Right lobe of liver (tissue), 6 donors: ENCODE data around the gene C9. TPM values are rescaled to one million over a fixed set of nuclear protein-coding genes. Genes with fewer than 3 reads are reported as not detected.

Experiments used
- ATAC-seq, 4 donors: fragments of 200-7000 bp; cut with Tn5 transposase; one replicate each; pipeline ENCODE4 v1.9.1; 2020; ENCODE audit warnings: mild to moderate bottlenecking in 4 of 4, moderate library complexity in 4 of 4
- DNase-seq, 3 donors: peaks; one replicate each; pipeline ENCODE4 v3.0.0-alpha.2; 2020
- H3K27ac ChIP-seq, 3 donors: fragments of 200-600 bp; one replicate each; pipeline ENCODE4 v1.8.0; 2022
- H3K27me3 ChIP-seq, 2 donors: fragments of 200-600 bp; one replicate each; pipeline ENCODE4 v1.8.0; 2022
- H3K36me3 ChIP-seq, 4 donors: fragments of 200-600 bp; sonication (generic) in 1 of 4; one replicate each; pipeline versions ENCODE4 v1.5.1 to v1.8.0; 2017 to 2022; ENCODE audit warnings: control low read depth in 1 of 4
- H3K4me1 ChIP-seq, 4 donors: fragments of 200-600 bp; sonication (generic) in 1 of 4; one replicate each; pipeline versions ENCODE4 v1.5.1 to v1.8.0; 2017 to 2022; ENCODE audit warnings: control low read depth in 1 of 4
- H3K4me3 ChIP-seq, 3 donors: fragments of 200-600 bp; one replicate each; pipeline ENCODE4 v1.8.0; 2022
- H3K9me3 ChIP-seq, 4 donors: fragments of 200-600 bp; sonication (generic) in 1 of 4; one replicate each; pipeline versions ENCODE4 v1.5.1 to v1.8.0; 2017 to 2022; ENCODE audit warnings: control low read depth in 1 of 4
- CTCF ChIP-seq, 4 donors: fragments of 200-600 bp in 3 of 4; fragments of 450-650 bp in 1 of 4; IDR thresholded peaks; one replicate each; pipeline versions ENCODE4 v1.5.1 to v1.8.0; 2016 to 2022; ENCODE audit warnings: antibody characterized with exemption in 4 of 4, mild to moderate bottlenecking in 2 of 4
- POLR2A ChIP-seq: fragments of 450-650 bp; IDR thresholded peaks from one replicate; pipeline ENCODE4 v1.6.1; 2017; ENCODE audit warnings: antibody characterized with exemption, mild to moderate bottlenecking
- WGBS: methylation state at CpG from one replicate; pipeline ENCODE4 v1.1.6; 2018; ENCODE audit warnings: low coverage, low lambda C conversion rate; ENCODE audit not compliant: insufficient coverage; ENCODE audit errors: missing lambda C conversion rate; 5-methylcytosine and 5-hydroxymethylcytosine counted together
- intact Hi-C, 2 donors: fragments of 100-400 bp; cut with DNase I; formaldehyde crosslinking; loops; one replicate each; pipeline versions ENCODE4 v1.11.2 to v1.14.1; 2022
- total RNA-seq, 6 experiments: library from RNA; depleted of rRNA in 2 of 6; stranded (reverse); fragments of >200 nt in 2 of 6; fragmentation: NEBNext Ultra II Directional in 3 of 6; extraction: Animal tissue kit (Norgen Biotek cat#: 25700) in 3 of 6; gene quantifications; one replicate each; pipeline versions ENCODE4 v1.1.0 to v1.2.4, GENCODE V29; 2016 to 2023
- donor health status: DM: no; HTN: yes; CAD: no.
- donor health status: DM: no; HTN: no; CAD: no.
- donor health status: DM: no; HTN: no; CAD: no.
- donor health status: DM: no; HTN: yes; CAD: no.
- donor health status: DM: no; HTN: yes; CAD: no.

C9 gene
- total RNA-seq, 6 experiments from 2014 or later: 926 to 1,698 (median 1,449) TPM

GRCh38 chr5:39379693-39380092 lies 15.4 kb upstream of the C9 start:
- TF ChIP-seq CTCF (IDR thresholded peaks at IDR 0.05): no peak
- ATAC-seq (no peak), DNase-seq (no peak)
- Histone ChIP-seq H3K9me3 (no peaks in the 10 kb centered on the region), H3K4me1 (peaks cover 0 to 3% (median under 1%) of the 10 kb centered on the region in 4 donors), H3K36me3 (peaks cover 0 to 4% (median 0%) of the 10 kb centered on the region in 4 donors), H3K4me3 (no peak overlapping the region), H3K27ac (no peak overlapping the region), H3K27me3 (no peaks in the 10 kb centered on the region)
- intact Hi-C loops: loop anchor here (5.0 kb wide), 2 partner anchors 163 to 168 kb away; no protein-coding TSS in a partner anchor
- whole genome bisulfite sequencing: 71% methylated on average over 2 of the region's 3 CpGs

GRCh38 chr5:39377613-39378012 lies 13.3 kb upstream of the C9 start:
- ATAC-seq: no peak
- Histone ChIP-seq H3K36me3 (peaks cover 0 to 4% (median 1%) of the 10 kb centered on the region in 4 donors), H3K4me1 (peaks cover 0 to 20% (median 10%) of the 10 kb centered on the region in 4 donors), H3K27ac (no peak overlapping the region), H3K4me3 (no peak overlapping the region), H3K27me3 (no peaks in the 10 kb centered on the region), H3K9me3 (no peaks in the 10 kb centered on the region)
- no peak for TF ChIP-seq POLR2A
- no peak for TF ChIP-seq CTCF (IDR thresholded peaks at IDR 0.05)
- 66% methylated on average over 2 of the region's 2 CpGs for WGBS
- DNase-seq: no peak
- intact Hi-C loops: loop anchor here (5.0 kb wide), 2 partner anchors 165 to 170 kb away; no protein-coding TSS in a partner anchor

GRCh38 chr5:39376293-39376714 lies 12.0 kb upstream of the C9 start:
- H3K36me3 ChIP-seq: peaks cover 0 to 4% (median 1%) of the 10 kb centered on the region in 4 donors
- peak; percentile 72 to 83 (median 80) for TF ChIP-seq CTCF (IDR thresholded peaks at IDR 0.05)
- TF ChIP-seq POLR2A: no peak
- intact Hi-C loops: loop anchor here (5.0 kb wide), 2 partner anchors 166 to 171 kb away; no protein-coding TSS in a partner anchor
- DNase-seq: no peak
- ATAC-seq: peak; percentile 68 to 84 (median 77)
- H3K27ac ChIP-seq: no peak overlapping the region
- H3K9me3 ChIP-seq: no peaks in the 10 kb centered on the region
- H3K27me3 ChIP-seq: no peaks in the 10 kb centered on the region
- WGBS: 17% methylated on average over 3 of the region's 3 CpGs
- H3K4me1 ChIP-seq: peaks cover 0 to 29% (median 14%) of the 10 kb centered on the region in 4 donors
- no peak overlapping the region for H3K4me3 ChIP-seq

GRCh38 chr5:39373791-39374190 lies 9.5 kb upstream of the C9 start:
- no peak for DNase-seq
- 86% methylated on average over 2 of the region's 2 CpGs for WGBS
- Histone ChIP-seq H3K27ac (peak overlapping the region; percentile 37 to 51 (median 41)), H3K27me3 (no peaks in the 10 kb centered on the region), H3K4me1 (peaks cover 0 to 52% (median 17%) of the 10 kb centered on the region in 4 donors), H3K36me3 (peaks cover 0 to 2% (median 1%) of the 10 kb centered on the region in 4 donors), H3K9me3 (no peaks in the 10 kb centered on the region), H3K4me3 (no peak overlapping the region)
- peak in 1 of 4 donors; percentile 27 for ATAC-seq
- intact Hi-C loops: no loop called here
- TF ChIP-seq CTCF (IDR thresholded peaks at IDR 0.05) (no peak), POLR2A (peak; percentile 40)
